ENCODE results near the gene OR6S1. TPM values are rescaled to one million over a fixed set of nuclear protein-coding genes. Genes with fewer than 3 reads are reported as not detected.

OR6S1 gene
- total and polyA plus RNA-seq, 2 experiments from 2014 or later = not detected

- Histone ChIP-seq H3K9me2 (ENCODE audit: insufficient read depth) (no peaks in the 10 kb centered on the region; the same call in 1 of the 2 replicates), H4K20me1 (replicated peaks; ENCODE audit: insufficient read depth) (no peaks in the 10 kb centered on the region), H3K4me3 (no peak within 1 kb of the TSS), H3K4me2 (no peak within 1 kb of the TSS), H3K36me3 (ENCODE audit: insufficient read depth) (no peaks in the 10 kb centered on the region), H2AFZ (peak within 1 kb of the TSS; percentile 57), H3K79me2 (replicated peaks; ENCODE audit: insufficient read depth) (no peaks in the 10 kb centered on the region), H3K4me1 (ENCODE audit: insufficient read depth) (no peaks in the 10 kb centered on the region), H3K27me3 (ENCODE audit: insufficient read depth) (no peaks in the 10 kb centered on the region), H3K27ac (ENCODE audit: low read depth) (no peak within 1 kb of the TSS), H3F3A (replicated peaks; ENCODE audit: low read depth) (no peaks in the 10 kb centered on the region)
- no peaks in the 10 kb centered on the region for H3K27me3 Mint-ChIP-seq (ENCODE audit: insufficient read depth, low read depth, poor library complexity)
- peaks cover 6% of the 10 kb centered on the region; the same call in 2 of the 3 replicates for H3K4me1 Mint-ChIP-seq
- TF ChIP-seq EZH2 (IDR thresholded peaks at IDR 0.05; ENCODE audit: low read depth, unreplicated experiment) (no peak), JUNB (IDR thresholded peaks at IDR 0.05; ENCODE audit: unreplicated experiment) (no peak), CREB1 (CRISPR knock-in tag; IDR thresholded peaks at IDR 0.05; ENCODE audit: low read depth) (no peak), REST (IDR thresholded peaks at IDR 0.05; ENCODE audit: unreplicated experiment) (no peak), ZNF462 (CRISPR knock-in tag; IDR thresholded peaks at IDR 0.05) (no peak), STAT1 (IDR thresholded peaks at IDR 0.05; ENCODE audit: unreplicated experiment) (no peak), ZNF331 (CRISPR knock-in tag; IDR thresholded peaks at IDR 0.05; ENCODE audit: low read depth) (no peak), NANOG (IDR thresholded peaks at IDR 0.05; ENCODE audit: borderline replicate concordance) (no peak)
- no peak within 1 kb of the TSS for H3K27ac Mint-ChIP-seq
- ATAC-seq (no peak), DNase-seq (ENCODE audit: low spot score) (no peak)
- no peaks in the 10 kb centered on the region for H3K36me3 Mint-ChIP-seq (ENCODE audit: low read depth)
- H3K9me3 Mint-ChIP-seq = no peaks in the 10 kb centered on the region
- H3K4me3 Mint-ChIP-seq = no peak within 1 kb of the TSS
These were observed 50.3 kb downstream of the OR6S1 start, which contains the start of gene RNASE12 for GRCh38 chr14:20591235-20591634. RNASE12 (minus strand) TSS chr14:20591376; CDS start chr14:20590723, 653 bp downstream.

Small RNA genes within 50 kb of the gene (small RNA-seq; reads per million reads assigned to genes)
- gene RF00019 (ENCODE audit: low replicate concordance) = not detected

Other genes with a start within 250 kb of the OR6S1 start
- gene TEP1, start 228.2 kb downstream of the OR6S1 start, total RNA-seq (2014; rRNA removed; shearing (Covaris generic)) = 8.5 and 12.9 TPM in 2 replicates
- gene TEP1, start 228.2 kb downstream of the OR6S1 start, polyA plus RNA-seq (2016; fragmentation: Nextera tagmentation; extraction: Ambion mirVana) = 3.0 and 3.2 TPM in 2 replicates
- gene KLHL33, start 205.5 kb downstream of the OR6S1 start, total RNA-seq (2014; rRNA removed; shearing (Covaris generic)) = 0.12 and 0.35 TPM in 2 replicates
- gene KLHL33, start 205.5 kb downstream of the OR6S1 start, polyA plus RNA-seq (2016; fragmentation: Nextera tagmentation; extraction: Ambion mirVana) = 0.09 and 0.15 TPM in 2 replicates
- 59.5 and 62.8 TPM in 2 replicates for gene OSGEP, start 186.9 kb downstream of the OR6S1 start, total RNA-seq (2014; rRNA removed; shearing (Covaris generic))
- 29.0 and 35.1 TPM in 2 replicates for gene OSGEP, start 186.9 kb downstream of the OR6S1 start, polyA plus RNA-seq (2016; fragmentation: Nextera tagmentation; extraction: Ambion mirVana)
- 216 and 247 TPM in 2 replicates for gene APEX1, start 186.5 kb downstream of the OR6S1 start, total RNA-seq (2014; rRNA removed; shearing (Covaris generic))
- 279 and 291 TPM in 2 replicates for gene APEX1, start 186.5 kb downstream of the OR6S1 start, polyA plus RNA-seq (2016; fragmentation: Nextera tagmentation; extraction: Ambion mirVana)
- 24.8 and 26.4 TPM in 2 replicates for gene PIP4P1, start 180.3 kb downstream of the OR6S1 start, total RNA-seq (2014; rRNA removed; shearing (Covaris generic))
- 18.9 and 20.9 TPM in 2 replicates for gene PIP4P1, start 180.3 kb downstream of the OR6S1 start, polyA plus RNA-seq (2016; fragmentation: Nextera tagmentation; extraction: Ambion mirVana)
- 72.3 and 102 TPM in 2 replicates for gene PNP, start 172.3 kb downstream of the OR6S1 start, total RNA-seq (2014; rRNA removed; shearing (Covaris generic))
- gene PNP, start 172.3 kb downstream of the OR6S1 start, polyA plus RNA-seq (2016; fragmentation: Nextera tagmentation; extraction: Ambion mirVana) = 56.1 and 60.7 TPM in 2 replicates
- gene RNASE10, start 136.2 kb downstream of the OR6S1 start, total RNA-seq (2014; rRNA removed; shearing (Covaris generic)) = not detected in 2 replicates
- gene RNASE10, start 136.2 kb downstream of the OR6S1 start, polyA plus RNA-seq (2016; fragmentation: Nextera tagmentation; extraction: Ambion mirVana) = 0.65 and 0.82 TPM in 2 replicates
- gene RNASE9, start 80.6 kb downstream of the OR6S1 start, total RNA-seq (2014; rRNA removed; shearing (Covaris generic)) = 0.24 and 0.74 TPM in 2 replicates
- gene RNASE9, start 80.6 kb downstream of the OR6S1 start, polyA plus RNA-seq (2016; fragmentation: Nextera tagmentation; extraction: Ambion mirVana) = not detected in 2 replicates
- not detected in 2 replicates for gene RNASE11, start 53.7 kb downstream of the OR6S1 start, total RNA-seq (2014; rRNA removed; shearing (Covaris generic))
- not detected in 2 replicates for gene RNASE11, start 53.7 kb downstream of the OR6S1 start, polyA plus RNA-seq (2016; fragmentation: Nextera tagmentation; extraction: Ambion mirVana)
- not detected in 2 replicates for gene RNASE12, start 50.3 kb downstream of the OR6S1 start, total RNA-seq (2014; rRNA removed; shearing (Covaris generic))
- gene RNASE12, start 50.3 kb downstream of the OR6S1 start, polyA plus RNA-seq (2016; fragmentation: Nextera tagmentation; extraction: Ambion mirVana) = not detected in 2 replicates
- gene RNASE4, start 42.9 kb upstream of the OR6S1 start, total RNA-seq (2014; rRNA removed; shearing (Covaris generic)) = 1.6 and 2.0 TPM in 2 replicates
- gene RNASE4, start 42.9 kb upstream of the OR6S1 start, polyA plus RNA-seq (2016; fragmentation: Nextera tagmentation; extraction: Ambion mirVana) = 0.29 and 0.45 TPM in 2 replicates
- 2.3 and 5.1 TPM in 2 replicates for gene ANG, start 47.1 kb upstream of the OR6S1 start, total RNA-seq (2014; rRNA removed; shearing (Covaris generic))
- gene ANG, start 47.1 kb upstream of the OR6S1 start, polyA plus RNA-seq (2016; fragmentation: Nextera tagmentation; extraction: Ambion mirVana) = 3.7 and 5.0 TPM in 2 replicates
- gene EDDM3A, start 104.2 kb upstream of the OR6S1 start, total RNA-seq (2014; rRNA removed; shearing (Covaris generic)) = not detected in 2 replicates
- gene EDDM3A, start 104.2 kb upstream of the OR6S1 start, polyA plus RNA-seq (2016; fragmentation: Nextera tagmentation; extraction: Ambion mirVana) = not detected in 2 replicates
- not detected in 2 replicates for gene EDDM3B, start 126.7 kb upstream of the OR6S1 start, total RNA-seq (2014; rRNA removed; shearing (Covaris generic))
- not detected in 2 replicates for gene EDDM3B, start 126.7 kb upstream of the OR6S1 start, polyA plus RNA-seq (2016; fragmentation: Nextera tagmentation; extraction: Ambion mirVana)
- 0.45 TPM in 1 of 2 replicates, not detected in the other for gene RNASE6, start 139.6 kb upstream of the OR6S1 start, total RNA-seq (2014; rRNA removed; shearing (Covaris generic))
- gene RNASE6, start 139.6 kb upstream of the OR6S1 start, polyA plus RNA-seq (2016; fragmentation: Nextera tagmentation; extraction: Ambion mirVana) = not detected in 2 replicates
- gene RNASE1, start 161.2 kb upstream of the OR6S1 start, total RNA-seq (2014; rRNA removed; shearing (Covaris generic)) = 0.56 TPM in 1 of 2 replicates, not detected in the other
- 1.7 and 2.0 TPM in 2 replicates for gene RNASE1, start 161.2 kb upstream of the OR6S1 start, polyA plus RNA-seq (2016; fragmentation: Nextera tagmentation; extraction: Ambion mirVana)
- not detected in 2 replicates for gene RNASE3, start 249.7 kb upstream of the OR6S1 start, total RNA-seq (2014; rRNA removed; shearing (Covaris generic))
- not detected in 2 replicates for gene RNASE3, start 249.7 kb upstream of the OR6S1 start, polyA plus RNA-seq (2016; fragmentation: Nextera tagmentation; extraction: Ambion mirVana)